KOPT-K1 (cell line): ENCODE data around the gene KLHL29.

Experiments used
- H3K27ac ChIP-seq: fragments of 200-600 bp; sonication (generic); 2 replicates; pipeline ENCODE4 v1.5.1; 2016; ENCODE audit warnings: antibody characterized with exemption, mild to moderate bottlenecking, low read depth, low read length; ENCODE audit not compliant: poor library complexity, severe bottlenecking
- H3K36me3 ChIP-seq: fragments of 200-600 bp; sonication (generic); 2 replicates; pipeline ENCODE4 v1.5.1; 2017; ENCODE audit warnings: antibody characterized with exemption, mild to moderate bottlenecking, low read length, moderate library complexity; ENCODE audit not compliant: insufficient read depth
- H3K9me3 ChIP-seq: fragments of 200-600 bp; sonication (generic); 2 replicates; pipeline ENCODE4 v1.5.1; 2017; ENCODE audit warnings: antibody characterized with exemption, low read length, mild to moderate bottlenecking; ENCODE audit not compliant: insufficient read depth, poor library complexity, severe bottlenecking

Gene KLHL29

GRCh38 chr2:23595601-23596251 is 210.7 kb downstream of the KLHL29 start:
- H3K9me3 ChIP-seq = no peaks in the 10 kb centered on the region
- no peak overlapping the region for H3K27ac ChIP-seq
- H3K36me3 ChIP-seq = no peaks in the 10 kb centered on the region

- Histone ChIP-seq H3K36me3 (no peaks in the 10 kb centered on the region), H3K9me3 (no peaks in the 10 kb centered on the region), H3K27ac (no peak overlapping the region)
Observed at GRCh38 chr2:23596316-23596885, 211.4 kb downstream of the KLHL29 start.

- Histone ChIP-seq H3K9me3 (no peaks in the 10 kb centered on the region), H3K27ac (no peak overlapping the region), H3K36me3 (no peaks in the 10 kb centered on the region)
Observed at GRCh38 chr2:23597687-23598086, 212.7 kb downstream of the KLHL29 start.

GRCh38 chr2:23599006-23599405 is 214.0 kb downstream of the KLHL29 start:
- H3K27ac ChIP-seq = no peak overlapping the region
- H3K36me3 ChIP-seq = no peaks in the 10 kb centered on the region
- H3K9me3 ChIP-seq = no peaks in the 10 kb centered on the region

GRCh38 chr2:23599667-23600066 is 214.7 kb downstream of the KLHL29 start:
- H3K9me3 ChIP-seq = no peaks in the 10 kb centered on the region
- no peak overlapping the region for H3K27ac ChIP-seq
- no peaks in the 10 kb centered on the region for H3K36me3 ChIP-seq

- Histone ChIP-seq H3K9me3 (peaks cover under 1% of the 10 kb centered on the region), H3K27ac (no peak overlapping the region), H3K36me3 (no peaks in the 10 kb centered on the region)
Observed at GRCh38 chr2:23600346-23600745, 215.4 kb downstream of the KLHL29 start.

- no peaks in the 10 kb centered on the region for H3K36me3 ChIP-seq
- peaks cover 5% of the 10 kb centered on the region for H3K9me3 ChIP-seq
- H3K27ac ChIP-seq = no peak overlapping the region
Observed at GRCh38 chr2:23601301-23601965, 216.5 kb downstream of the KLHL29 start.

- Histone ChIP-seq H3K36me3 (no peaks in the 10 kb centered on the region), H3K27ac (no peak overlapping the region), H3K9me3 (peaks cover 12% of the 10 kb centered on the region)
Observed at GRCh38 chr2:23602116-23602515, 217.1 kb downstream of the KLHL29 start.

GRCh38 chr2:23603156-23603555 is 218.2 kb downstream of the KLHL29 start:
- H3K9me3 ChIP-seq = peaks cover 14% of the 10 kb centered on the region
- H3K27ac ChIP-seq = no peak overlapping the region
- H3K36me3 ChIP-seq = no peaks in the 10 kb centered on the region

GRCh38 chr2:23603581-23603980 is 218.6 kb downstream of the KLHL29 start:
- Histone ChIP-seq H3K9me3 (peaks cover 14% of the 10 kb centered on the region), H3K36me3 (no peaks in the 10 kb centered on the region), H3K27ac (no peak overlapping the region)

- Histone ChIP-seq H3K9me3 (peaks cover 14% of the 10 kb centered on the region), H3K27ac (no peak overlapping the region), H3K36me3 (no peaks in the 10 kb centered on the region)
Observed at GRCh38 chr2:23604731-23605130, 219.8 kb downstream of the KLHL29 start.

- Histone ChIP-seq H3K27ac (no peak overlapping the region), H3K9me3 (peaks cover 14% of the 10 kb centered on the region), H3K36me3 (no peaks in the 10 kb centered on the region)
Observed at GRCh38 chr2:23605236-23605635, 220.3 kb downstream of the KLHL29 start.

- Histone ChIP-seq H3K27ac (no peak overlapping the region), H3K36me3 (no peaks in the 10 kb centered on the region)
Observed at GRCh38 chr2:23606196-23606595, 221.2 kb downstream of the KLHL29 start.

GRCh38 chr2:23606968-23607367 is 222.0 kb downstream of the KLHL29 start:
- Histone ChIP-seq H3K27ac (no peak overlapping the region), H3K9me3 (peaks cover 29% of the 10 kb centered on the region), H3K36me3 (no peaks in the 10 kb centered on the region)

More at GRCh38 chr2:23606196-23606595, 221.2 kb downstream of the KLHL29 start:
- peaks cover 21% of the 10 kb centered on the region for H3K9me3 ChIP-seq

- Histone ChIP-seq H3K36me3 (no peaks in the 10 kb centered on the region), H3K9me3 (peaks cover 37% of the 10 kb centered on the region)
Observed at GRCh38 chr2:23607925-23608324, 222.9 kb downstream of the KLHL29 start.

GRCh38 chr2:23609254-23609653 is 224.3 kb downstream of the KLHL29 start:
- H3K27ac ChIP-seq = no peak overlapping the region
- H3K9me3 ChIP-seq = peaks cover 40% of the 10 kb centered on the region
- no peaks in the 10 kb centered on the region for H3K36me3 ChIP-seq

More at GRCh38 chr2:23607925-23608324, 222.9 kb downstream of the KLHL29 start:
- H3K27ac ChIP-seq = no peak overlapping the region
